Sigmoid colon (tissue), 7 donors: ENCODE results near the gene ZNF280A. TPM values are rescaled to one million over a fixed set of nuclear protein-coding genes. Genes with fewer than 3 reads are reported as not detected.
"Not testable (repeated sequence)": the region's sequence is repeated elsewhere in the genome, so short reads cannot be mapped to it uniquely, and the experiment has no call there.

ENCODE experiments used
- DNase-seq: peaks from one replicate; pipeline ENCODE4 v3.0.0-alpha.2; 2019
- H3K27ac ChIP-seq, 4 donors: fragments of 200-600 bp; sonication (generic); one replicate each; pipeline ENCODE4 v1.5.1; 2016 to 2019; ENCODE audit warnings: mild to moderate bottlenecking in 1 of 4
- H3K27me3 ChIP-seq, 3 donors: fragments of 200-600 bp; sonication (generic); one replicate each; pipeline ENCODE4 v1.5.1; 2019; ENCODE audit warnings: mild to moderate bottlenecking in 1 of 3
- H3K36me3 ChIP-seq, 4 donors: fragments of 200-600 bp; sonication (generic); one replicate each; pipeline ENCODE4 v1.5.1; 2016 to 2019
- H3K4me1 ChIP-seq, 4 donors: fragments of 200-600 bp; sonication (generic); one replicate each; pipeline ENCODE4 v1.5.1; 2017 to 2019
- H3K4me3 ChIP-seq, 4 donors: fragments of 200-600 bp; sonication (generic); one replicate each; pipeline ENCODE4 v1.5.1; 2017 to 2019; ENCODE audit warnings: mild to moderate bottlenecking in 2 of 4, moderate library complexity in 1 of 4
- H3K9me3 ChIP-seq, 4 donors: fragments of 200-600 bp in 3 of 4; sonication (generic) in 3 of 4; one replicate each; pipeline versions ENCODE4 v1.5.1 to v1.6.1; 2013 to 2019
- EP300 ChIP-seq, 4 donors: sonication (generic); formaldehyde crosslinking; IDR thresholded peaks; one replicate each; pipeline ENCODE4 v1.6.1; 2017; ENCODE audit warnings: antibody characterized with exemption in 4 of 4
- POLR2A ChIP-seq, 2 donors: fragments of 450-650 bp; IDR thresholded peaks; one replicate each; pipeline ENCODE4 v1.6.1; 2016; ENCODE audit warnings: antibody characterized with exemption in 2 of 2, mild to moderate bottlenecking in 2 of 2, moderate library complexity in 2 of 2
- POLR2AphosphoS5 ChIP-seq, 4 donors: sonication (generic); formaldehyde crosslinking; IDR thresholded peaks; one replicate each; pipeline ENCODE4 v1.6.1; 2017; ENCODE audit warnings: antibody characterized with exemption in 4 of 4
- WGBS, 2 donors: extraction: QIAGEN DNeasy Blood & Tissue Kit; methylation state at CpG; one replicate each; pipeline ENCODE4 v1.1.7; 2013; 5-methylcytosine and 5-hydroxymethylcytosine counted together
- intact Hi-C: fragments of 100-400 bp; cut with DNase I; formaldehyde crosslinking; loops from one replicate; pipeline ENCODE4 v1.15.1; 2023
- polyA plus RNA-seq, 3 donors: library from polyadenylated mRNA; stranded (reverse); fragments of 200-250 nt; gene quantifications; one replicate each; pipeline ENCODE4 v1.2.3, GENCODE V29; 2013
- total RNA-seq, 4 donors: library from RNA; depleted of rRNA; stranded (reverse); fragments of >200 nt; gene quantifications; one replicate each; pipeline ENCODE4 v1.1.0, GENCODE V29; 2016
- TF ChIP-seq, protein P1 (sequence below), 4 experiments: fragments of 450-650 bp in 3 of 4; fragments of 200-600 bp in 1 of 4; IDR thresholded peaks; one replicate each; pipeline ENCODE4 v1.5.1; 2016 to 2019; ENCODE audit warnings: antibody characterized with exemption in 4 of 4, mild to moderate bottlenecking in 3 of 4, moderate library complexity in 2 of 4
- donor health status: healthy with polysubstance abuse.
- donor health status: Bipolar disorder and iron deficiency.
- donor health status: healthy.

ZNF280A gene
- total and polyA plus RNA-seq, 7 donors: not detected

DNA sequence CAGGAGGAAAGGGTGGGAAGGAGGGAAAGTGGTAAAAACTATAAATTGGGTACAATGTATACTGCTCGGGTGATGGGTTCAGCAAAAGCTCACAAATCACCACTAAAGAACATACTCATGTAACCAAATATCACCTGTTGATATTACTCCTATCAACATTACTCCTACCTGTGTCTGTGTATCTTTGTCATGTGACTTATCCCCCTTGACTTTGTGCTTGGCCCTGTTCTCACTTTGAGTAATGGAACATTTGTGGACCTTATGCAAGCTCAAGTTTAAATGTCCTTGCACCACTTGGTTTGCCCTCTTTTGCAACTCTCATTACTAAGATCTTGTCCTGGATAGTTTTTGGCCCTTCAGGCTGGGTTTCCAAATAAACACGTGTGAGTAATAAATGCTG lies 50.5 kb downstream of the ZNF280A start:
- Histone ChIP-seq H3K36me3 (no peaks in the 10 kb centered on the region), H3K27ac (no peak overlapping the region), H3K9me3 (peaks cover 0 to 11% (median 6%) of the 10 kb centered on the region in 4 donors), H3K4me3 (no peak overlapping the region), H3K4me1 (no peaks in the 10 kb centered on the region), H3K27me3 (peaks cover 0 to 11% (median 5%) of the 10 kb centered on the region in 3 donors)
- WGBS, 2 donors: 67 to 72% methylated on average over 2 of the region's 2 CpGs
- intact Hi-C loops: no loop called here
- no peak for DNase-seq
- no peak for TF ChIP-seq EP300 (IDR thresholded peaks at IDR 0.05)
- TF ChIP-seq POLR2AphosphoS5 (IDR thresholded peaks at IDR 0.05): no peak
- no peak for TF ChIP-seq POLR2A (IDR thresholded peaks at IDR 0.05)
- TF ChIP-seq, protein P1, sequence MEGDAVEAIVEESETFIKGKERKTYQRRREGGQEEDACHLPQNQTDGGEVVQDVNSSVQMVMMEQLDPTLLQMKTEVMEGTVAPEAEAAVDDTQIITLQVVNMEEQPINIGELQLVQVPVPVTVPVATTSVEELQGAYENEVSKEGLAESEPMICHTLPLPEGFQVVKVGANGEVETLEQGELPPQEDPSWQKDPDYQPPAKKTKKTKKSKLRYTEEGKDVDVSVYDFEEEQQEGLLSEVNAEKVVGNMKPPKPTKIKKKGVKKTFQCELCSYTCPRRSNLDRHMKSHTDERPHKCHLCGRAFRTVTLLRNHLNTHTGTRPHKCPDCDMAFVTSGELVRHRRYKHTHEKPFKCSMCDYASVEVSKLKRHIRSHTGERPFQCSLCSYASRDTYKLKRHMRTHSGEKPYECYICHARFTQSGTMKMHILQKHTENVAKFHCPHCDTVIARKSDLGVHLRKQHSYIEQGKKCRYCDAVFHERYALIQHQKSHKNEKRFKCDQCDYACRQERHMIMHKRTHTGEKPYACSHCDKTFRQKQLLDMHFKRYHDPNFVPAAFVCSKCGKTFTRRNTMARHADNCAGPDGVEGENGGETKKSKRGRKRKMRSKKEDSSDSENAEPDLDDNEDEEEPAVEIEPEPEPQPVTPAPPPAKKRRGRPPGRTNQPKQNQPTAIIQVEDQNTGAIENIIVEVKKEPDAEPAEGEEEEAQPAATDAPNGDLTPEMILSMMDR (IDR thresholded peaks at IDR 0.05): no peak

DNA sequence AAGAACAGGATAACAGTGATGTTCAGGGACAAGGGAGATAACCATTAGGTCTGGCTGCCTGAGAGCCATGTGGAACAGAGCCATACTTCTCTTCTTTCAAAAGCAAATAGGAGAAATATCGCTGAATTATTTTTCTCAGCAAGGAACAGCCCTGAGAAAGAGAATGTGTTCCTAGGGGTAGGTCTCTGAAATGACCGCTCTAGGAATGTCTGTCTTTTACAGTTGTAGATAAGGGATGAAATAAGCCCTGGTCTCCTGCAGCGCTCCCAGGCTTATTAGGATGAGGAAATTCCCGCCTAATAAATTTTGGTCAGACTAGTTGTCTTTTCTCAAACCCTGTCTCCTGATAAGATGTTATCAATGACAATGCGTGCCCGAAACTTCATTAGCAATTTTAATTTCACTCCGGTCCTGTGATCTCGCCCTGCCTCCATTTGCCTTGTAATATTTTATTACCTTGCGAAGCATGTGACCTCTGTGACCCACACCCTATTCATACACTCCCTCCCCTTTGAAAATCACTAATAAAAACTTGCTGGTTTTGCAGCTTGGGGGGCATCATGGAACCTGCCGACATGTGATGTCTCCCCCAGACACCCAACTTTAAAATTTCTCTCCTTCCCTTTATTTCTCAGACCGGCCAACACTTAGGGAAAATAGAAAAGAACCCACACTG lies 51.1 kb downstream of the ZNF280A start:
- intact Hi-C loops, DNase-seq, H3K27ac ChIP-seq, H3K4me3 ChIP-seq, H3K4me1 ChIP-seq, H3K36me3 ChIP-seq: not testable (repeated sequence)
- peaks cover 0 to 11% (median 6%) of the 10 kb centered on the region in 4 donors for H3K9me3 ChIP-seq
- peaks cover 0 to 12% (median 11%) of the 10 kb centered on the region in 3 donors for H3K27me3 ChIP-seq
- WGBS, 2 donors: 90 to 92% methylated on average over 11 of the region's 11 CpGs

DNA sequence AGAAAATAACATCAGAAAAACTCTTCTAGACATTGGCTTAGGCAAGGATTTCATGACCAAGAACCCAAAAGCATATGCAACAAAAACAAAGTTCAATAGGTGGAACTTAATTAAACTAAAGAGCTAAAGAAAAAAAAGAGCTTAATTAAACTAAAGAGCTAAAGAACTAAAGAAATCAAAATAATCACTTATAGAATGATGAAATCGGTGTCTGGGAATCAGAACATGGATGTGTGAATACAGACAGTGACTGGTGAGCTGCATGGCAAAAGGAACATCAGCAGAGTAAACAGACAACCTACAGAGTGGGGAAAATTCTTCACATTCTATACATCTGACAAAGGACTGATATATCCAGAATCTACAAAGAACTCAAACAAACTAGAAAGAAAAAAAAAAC lies 53.0 kb downstream of the ZNF280A start:
- Histone ChIP-seq H3K4me3 (no peak overlapping the region), H3K27me3 (peaks cover 0 to 30% (median 13%) of the 10 kb centered on the region in 3 donors), H3K36me3 (no peaks in the 10 kb centered on the region), H3K4me1 (no peaks in the 10 kb centered on the region), H3K9me3 (peaks cover 0 to 11% (median 6%) of the 10 kb centered on the region in 4 donors), H3K27ac (no peak overlapping the region)
- WGBS, 2 donors: 78 to 91% methylated on average over 1 of the region's 1 CpG
- no peak for TF ChIP-seq POLR2AphosphoS5 (IDR thresholded peaks at IDR 0.05)
- no peak for DNase-seq
- intact Hi-C loops: no loop called here

DNA sequence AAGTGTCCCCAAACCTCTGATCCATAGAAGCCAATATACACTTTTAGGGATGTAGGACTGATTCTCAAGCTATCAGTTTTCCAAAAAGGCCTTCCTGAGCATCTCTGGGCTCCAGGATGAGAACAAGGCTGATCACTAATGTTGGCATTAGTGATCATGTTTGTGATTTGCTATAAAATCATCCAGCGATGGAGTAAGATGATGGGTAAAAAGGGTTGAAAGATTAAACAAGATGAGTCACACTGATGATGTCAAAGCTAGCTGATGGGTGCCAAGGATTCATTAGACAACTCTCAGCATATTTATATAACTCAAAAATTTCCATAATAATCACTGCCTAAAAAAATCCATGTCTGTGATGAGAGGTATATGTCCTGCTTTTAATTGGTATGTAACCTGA lies 54.3 kb downstream of the ZNF280A start:
- WGBS, 2 donors: 36 to 76% methylated on average over 1 of the region's 1 CpG
- H3K27ac ChIP-seq: no peak overlapping the region
- H3K9me3 ChIP-seq: peaks cover 0 to 11% (median 6%) of the 10 kb centered on the region in 4 donors
- DNase-seq: no peak
- no peak overlapping the region for H3K4me3 ChIP-seq
- peaks cover 0 to 42% (median 13%) of the 10 kb centered on the region in 3 donors for H3K27me3 ChIP-seq
- intact Hi-C loops: no loop called here
- H3K36me3 ChIP-seq: no peaks in the 10 kb centered on the region
- TF ChIP-seq POLR2AphosphoS5 (IDR thresholded peaks at IDR 0.05): no peak
- TF ChIP-seq, protein P1 (IDR thresholded peaks at IDR 0.05): no peak
- no peak for TF ChIP-seq EP300 (IDR thresholded peaks at IDR 0.05)
- TF ChIP-seq POLR2A (IDR thresholded peaks at IDR 0.05): no peak
- H3K4me1 ChIP-seq: no peaks in the 10 kb centered on the region

DNA sequence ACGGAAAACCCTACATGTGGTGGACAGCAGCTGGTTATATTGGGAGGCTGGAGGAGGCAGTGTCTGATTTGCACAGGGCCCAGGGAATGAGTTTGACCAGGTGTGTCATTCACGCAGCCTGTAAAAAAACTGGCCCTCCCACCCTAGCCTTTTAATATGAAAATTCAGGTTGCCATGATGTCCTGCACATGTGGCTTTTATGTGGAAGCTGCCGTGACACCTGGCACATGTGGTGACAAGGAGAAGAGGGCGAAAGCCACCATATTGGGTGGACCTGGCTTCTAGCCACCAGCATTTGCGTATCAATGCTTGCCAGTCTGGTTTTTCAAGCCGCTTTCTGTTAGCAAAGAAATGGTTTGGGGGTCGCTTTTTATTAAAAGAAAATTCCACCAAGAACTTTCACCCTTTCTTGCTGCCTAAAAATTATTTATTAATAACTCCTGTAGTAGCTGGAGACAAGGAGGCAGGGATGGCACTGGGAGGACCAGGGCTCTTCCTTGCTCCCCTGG lies 54.9 kb downstream of the ZNF280A start:
- Histone ChIP-seq H3K4me1 (no peaks in the 10 kb centered on the region), H3K9me3 (peaks cover 5 to 13% (median 7%) of the 10 kb centered on the region in 4 donors), H3K27ac (no peak overlapping the region), H3K36me3 (no peaks in the 10 kb centered on the region), H3K4me3 (no peak overlapping the region), H3K27me3 (peaks cover 0 to 48% (median 16%) of the 10 kb centered on the region in 3 donors)
- TF ChIP-seq EP300 (IDR thresholded peaks at IDR 0.05) (no peak), POLR2AphosphoS5 (IDR thresholded peaks at IDR 0.05) (no peak), POLR2A (IDR thresholded peaks at IDR 0.05) (no peak)
- TF ChIP-seq, protein P1 (IDR thresholded peaks at IDR 0.05): no peak
- 64 to 74% methylated on average over 7 of the region's 7 CpGs for WGBS, 2 donors
- intact Hi-C loops: no loop called here
- DNase-seq: no peak
